GM18868 (cell line): ENCODE measurements around the gene NKRF.
"Not testable (repeated sequence)": the region's sequence is repeated elsewhere in the genome, so short reads cannot be mapped to it uniquely, and the experiment has no call there.

Source experiments
- ATAC-seq: cut with Tn5 transposase; IDR thresholded peaks from one replicate; pipeline ENCODE4 v1.9.1; 2021; ENCODE audit warnings: mild to moderate bottlenecking, moderate library complexity; ENCODE audit not compliant: unreplicated experiment

The NKRF gene

GRCh38 chrX:119606280-119607017, at the start of gene NKRF:
TSS of gene NKRF (minus strand) at chrX:119606424.
- peak; percentile 84 for ATAC-seq

GRCh38 chrX:119655125-119655524, 48.9 kb upstream of the NKRF start:
- ATAC-seq: no peak

- ATAC-seq: no peak
These were observed 47.9 kb upstream of the NKRF start for GRCh38 chrX:119654112-119654531.

- ATAC-seq: no peak
These were observed 42.2 kb upstream of the NKRF start for GRCh38 chrX:119648421-119648775.

- peak; percentile 95 for ATAC-seq
These were observed 41.6 kb upstream of the NKRF start for GRCh38 chrX:119647552-119648420.

GRCh38 chrX:119647089-119647488, 40.9 kb upstream of the NKRF start:
- no peak for ATAC-seq

GRCh38 chrX:119646515-119646914, 40.3 kb upstream of the NKRF start:
- ATAC-seq: peak; percentile 29

- ATAC-seq: no peak
These were observed 37.5 kb upstream of the NKRF start for GRCh38 chrX:119643696-119644095.

GRCh38 chrX:119640731-119641170, 34.5 kb upstream of the NKRF start:
- ATAC-seq: no peak

GRCh38 chrX:119638725-119639471, 32.7 kb upstream of the NKRF start:
- peak; percentile 74 for ATAC-seq

GRCh38 chrX:119637421-119637820, 31.2 kb upstream of the NKRF start:
- not testable (repeated sequence) for ATAC-seq

- peak; percentile 58 for ATAC-seq
These were observed 30.2 kb upstream of the NKRF start for GRCh38 chrX:119636419-119636818.

- ATAC-seq: peak; percentile 1
These were observed 29.6 kb upstream of the NKRF start for GRCh38 chrX:119635799-119636198.

- no peak for ATAC-seq
These were observed 29.0 kb upstream of the NKRF start for GRCh38 chrX:119635179-119635578.

- no peak for ATAC-seq
These were observed 19.6 kb upstream of the NKRF start for GRCh38 chrX:119625843-119626242.

- ATAC-seq: no peak
These were observed 18.9 kb upstream of the NKRF start for GRCh38 chrX:119624951-119625668.

- ATAC-seq: no peak
These were observed 18.2 kb upstream of the NKRF start for GRCh38 chrX:119624417-119624816.

GRCh38 chrX:119622356-119623232, 16.4 kb upstream of the NKRF start:
- no peak for ATAC-seq

GRCh38 chrX:119618439-119618838, 12.2 kb upstream of the NKRF start:
- ATAC-seq: no peak
